Endothelial cell of umbilical vein (primary cell): ENCODE measurements around the gene CUTA.

ENCODE experiments used
- EZH2 ChIP-seq: IDR thresholded peaks from 2 replicates; pipeline ENCODE4 v1.6.1; 2012; ENCODE audit warnings: borderline replicate concordance, low read depth, mild to moderate bottlenecking, moderate library complexity, low read length, inconsistent platforms; ENCODE audit not compliant: severe bottlenecking
- FOS ChIP-seq: IDR thresholded peaks from 2 replicates; pipeline ENCODE4 v1.6.1; 2011; ENCODE audit warnings: mild to moderate bottlenecking, low read length, moderate library complexity, borderline replicate concordance; ENCODE audit not compliant: insufficient read depth
- GATA2 ChIP-seq: IDR thresholded peaks from 2 replicates; pipeline ENCODE4 v1.7.0; 2011; ENCODE audit warnings: low read depth, mild to moderate bottlenecking, moderate library complexity, mixed read lengths, low read length; ENCODE audit not compliant: insufficient read length, insufficient read depth
- JUN ChIP-seq: IDR thresholded peaks from 2 replicates; pipeline ENCODE4 v1.6.1; 2011; ENCODE audit warnings: borderline replicate concordance, low read depth; ENCODE audit not compliant: insufficient read length, insufficient read depth
- MYC ChIP-seq: IDR thresholded peaks from one replicate; pipeline ENCODE4 v1.6.1; 2011; ENCODE audit warnings: mild to moderate bottlenecking, low read depth, low read length
- POLR2A ChIP-seq: IDR thresholded peaks from 2 replicates; pipeline ENCODE4 v1.6.1; 2012; ENCODE audit warnings: low read depth, mild to moderate bottlenecking, control low read depth, low read length
- POLR2AphosphoS5 ChIP-seq: IDR thresholded peaks from 2 replicates; pipeline ENCODE4 v1.6.1; 2012; ENCODE audit warnings: low read depth, mild to moderate bottlenecking, control low read depth, low read length, moderate library complexity; ENCODE audit not compliant: insufficient read depth
- TF ChIP-seq, protein P1 (sequence below), 2 donors: IDR thresholded peaks; 1 replicate in 1 of 2; 2 replicates in 1 of 2; pipeline ENCODE4 v1.5.1; 2011; ENCODE audit warnings: low read length in 2 of 2, mild to moderate bottlenecking in 2 of 2, moderate library complexity in 2 of 2, control low read depth in 1 of 2, inconsistent platforms in 1 of 2, low read depth in 1 of 2; ENCODE audit not compliant: insufficient read depth in 1 of 2; ENCODE audit errors: extremely low read depth in 1 of 2
- TF ChIP-seq, protein P2 (sequence below): IDR thresholded peaks from 2 replicates; pipeline ENCODE4 v1.6.1; 2011; ENCODE audit not compliant: insufficient read depth, insufficient read length

DNA sequence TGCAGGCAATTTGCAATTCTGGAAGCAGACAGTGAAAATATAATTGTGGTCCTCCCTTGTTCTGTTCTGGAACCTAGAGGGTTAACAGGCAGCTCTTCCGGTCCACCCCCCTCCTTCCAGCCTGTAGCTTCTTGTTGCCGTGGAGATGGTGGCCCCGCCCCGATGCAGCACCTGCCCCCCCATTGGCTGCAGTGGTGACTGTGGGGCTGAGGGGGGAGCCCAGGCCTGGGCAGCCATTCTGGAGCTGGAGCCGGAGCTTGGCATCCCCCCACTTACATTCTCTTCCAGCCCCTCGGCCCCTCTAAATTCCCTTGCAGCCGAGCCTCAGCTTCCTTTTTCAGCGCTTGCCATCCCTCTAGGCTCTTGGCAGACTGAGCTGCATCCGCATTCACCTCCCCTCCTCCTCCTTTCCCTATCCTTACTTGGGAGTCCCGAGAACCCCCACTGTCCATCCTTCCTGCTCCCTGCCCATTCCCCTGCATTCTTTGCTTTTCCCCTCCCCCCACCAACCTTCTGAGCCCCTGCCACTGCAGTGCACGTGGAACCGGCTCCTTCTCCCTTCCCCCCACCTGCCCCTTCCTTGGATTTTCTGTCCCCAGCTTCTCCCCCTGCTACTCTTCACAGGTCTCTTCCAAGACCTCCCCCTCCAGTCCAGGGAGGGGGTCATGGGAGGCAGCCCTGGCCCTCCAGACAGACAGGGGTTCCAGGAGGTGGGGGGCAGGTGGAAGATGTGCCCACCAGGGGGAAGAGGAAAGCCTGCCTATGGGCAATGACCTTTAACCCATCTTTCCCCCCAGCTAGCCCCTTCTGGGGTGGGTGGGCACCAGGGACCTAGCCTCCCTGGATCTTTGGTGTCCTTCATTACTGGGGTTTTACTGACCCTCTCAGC, 13.3 kb upstream of the CUTA start:
- TF ChIP-seq, protein P1, sequence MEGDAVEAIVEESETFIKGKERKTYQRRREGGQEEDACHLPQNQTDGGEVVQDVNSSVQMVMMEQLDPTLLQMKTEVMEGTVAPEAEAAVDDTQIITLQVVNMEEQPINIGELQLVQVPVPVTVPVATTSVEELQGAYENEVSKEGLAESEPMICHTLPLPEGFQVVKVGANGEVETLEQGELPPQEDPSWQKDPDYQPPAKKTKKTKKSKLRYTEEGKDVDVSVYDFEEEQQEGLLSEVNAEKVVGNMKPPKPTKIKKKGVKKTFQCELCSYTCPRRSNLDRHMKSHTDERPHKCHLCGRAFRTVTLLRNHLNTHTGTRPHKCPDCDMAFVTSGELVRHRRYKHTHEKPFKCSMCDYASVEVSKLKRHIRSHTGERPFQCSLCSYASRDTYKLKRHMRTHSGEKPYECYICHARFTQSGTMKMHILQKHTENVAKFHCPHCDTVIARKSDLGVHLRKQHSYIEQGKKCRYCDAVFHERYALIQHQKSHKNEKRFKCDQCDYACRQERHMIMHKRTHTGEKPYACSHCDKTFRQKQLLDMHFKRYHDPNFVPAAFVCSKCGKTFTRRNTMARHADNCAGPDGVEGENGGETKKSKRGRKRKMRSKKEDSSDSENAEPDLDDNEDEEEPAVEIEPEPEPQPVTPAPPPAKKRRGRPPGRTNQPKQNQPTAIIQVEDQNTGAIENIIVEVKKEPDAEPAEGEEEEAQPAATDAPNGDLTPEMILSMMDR (IDR thresholded peaks at IDR 0.05; ENCODE audit: extremely low read depth in 1 of 2, insufficient read depth in 1 of 2, low read depth in 1 of 2, low read length in 2 of 2) = no peak
- no peak for TF ChIP-seq POLR2AphosphoS5
- TF ChIP-seq, protein P2, sequence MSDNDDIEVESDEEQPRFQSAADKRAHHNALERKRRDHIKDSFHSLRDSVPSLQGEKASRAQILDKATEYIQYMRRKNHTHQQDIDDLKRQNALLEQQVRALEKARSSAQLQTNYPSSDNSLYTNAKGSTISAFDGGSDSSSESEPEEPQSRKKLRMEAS = no peak
- no peak for TF ChIP-seq POLR2A
- TF ChIP-seq MYC = no peak
- no peak for TF ChIP-seq EZH2
- TF ChIP-seq GATA2 = no peak
- TF ChIP-seq JUN = no peak
- no peak for TF ChIP-seq FOS
